HCT116 (cell line): ENCODE data around the gene GPR37L1.

Experiments
- CEBPB ChIP-seq: IDR thresholded peaks from 2 replicates; pipeline ENCODE4 v1.6.1; 2012; ENCODE audit warnings: low read depth
- EGR1 ChIP-seq: IDR thresholded peaks from 2 replicates; pipeline ENCODE4 v1.6.1; 2012; ENCODE audit warnings: low read depth
- EZH2 ChIP-seq: fragments of 200-600 bp; sonication (generic); IDR thresholded peaks from 2 replicates; pipeline ENCODE4 v1.6.1; 2017; ENCODE audit warnings: antibody characterized with exemption, mixed run types
- POLR2A ChIP-seq: IDR thresholded peaks from 2 replicates; pipeline ENCODE4 v1.7.0; 2011; ENCODE audit warnings: borderline replicate concordance; ENCODE audit not compliant: insufficient read depth, insufficient read length; ENCODE audit errors: extremely low read depth
- POLR2AphosphoS5 ChIP-seq: IDR thresholded peaks from 2 replicates; pipeline ENCODE4 v1.6.1; 2011; ENCODE audit warnings: mild to moderate bottlenecking, low read depth, low read length, moderate library complexity
- SP1 ChIP-seq: IDR thresholded peaks from 2 replicates; pipeline ENCODE4 v1.6.1; 2012; ENCODE audit warnings: low read depth
- YY1 ChIP-seq: IDR thresholded peaks from 2 replicates; pipeline ENCODE4 v1.6.1; 2011; ENCODE audit warnings: low read length, low read depth, moderate library complexity, mild to moderate bottlenecking; ENCODE audit not compliant: insufficient replicate concordance; ENCODE audit errors: extremely low read depth
- ZNF274 ChIP-seq: fragments of 200-500 bp; sonication (Bioruptor generic); IDR thresholded peaks from 2 replicates; pipeline ENCODE4 v1.6.1; 2014; ENCODE audit warnings: mild to moderate bottlenecking, low read depth, low read length, inconsistent platforms
- TF ChIP-seq, protein P1 (sequence below), 3 experiments: fragments of 200-600 bp in 1 of 3; sonication (generic) in 1 of 3; IDR thresholded peaks in 2 of 3; conservative IDR thresholded peaks in 1 of 3; 2 replicates each; pipeline ENCODE4 v1.5.1; 2012 to 2017; ENCODE audit warnings: low read depth in 2 of 3, low read length in 2 of 3, antibody characterized with exemption in 1 of 3, borderline replicate concordance in 1 of 3, control low read depth in 1 of 3, mild to moderate bottlenecking in 1 of 3, mixed read lengths in 1 of 3, mixed run types in 1 of 3, moderate library complexity in 1 of 3; ENCODE audit not compliant: insufficient read depth in 1 of 3
- TF ChIP-seq, protein P2 (sequence below): IDR thresholded peaks from 2 replicates; pipeline ENCODE4 v1.6.1; 2012
- TF ChIP-seq, protein P3 (sequence below): IDR thresholded peaks from 2 replicates; pipeline ENCODE4 v1.6.1; 2012; ENCODE audit warnings: low read depth

DNA sequence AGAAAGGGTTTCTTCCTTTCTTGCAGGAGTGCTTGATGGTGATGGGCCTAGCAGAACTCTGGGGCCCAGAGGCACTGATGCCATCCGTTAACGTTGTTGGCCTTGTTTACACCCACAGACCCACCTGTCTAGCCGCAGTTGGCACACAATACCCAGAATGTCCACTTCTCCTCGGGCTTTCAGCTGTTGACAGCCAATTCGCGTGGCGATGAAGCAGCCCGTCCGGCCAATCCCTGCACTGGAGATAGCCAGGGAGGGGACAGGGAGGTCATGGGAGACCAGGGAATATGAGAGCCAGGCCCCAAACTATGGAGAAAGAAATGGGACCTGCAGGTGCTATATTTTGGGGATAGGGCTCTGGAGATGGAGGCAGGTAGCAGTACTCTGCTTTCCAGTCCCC is 27.5 kb downstream of the GPR37L1 start:
- TF ChIP-seq CEBPB (no peak), EGR1 (no peak), YY1 (no peak), SP1 (no peak), POLR2A (no peak), EZH2 (no peak), POLR2AphosphoS5 (no peak), ZNF274 (no peak)
- TF ChIP-seq, protein P1, sequence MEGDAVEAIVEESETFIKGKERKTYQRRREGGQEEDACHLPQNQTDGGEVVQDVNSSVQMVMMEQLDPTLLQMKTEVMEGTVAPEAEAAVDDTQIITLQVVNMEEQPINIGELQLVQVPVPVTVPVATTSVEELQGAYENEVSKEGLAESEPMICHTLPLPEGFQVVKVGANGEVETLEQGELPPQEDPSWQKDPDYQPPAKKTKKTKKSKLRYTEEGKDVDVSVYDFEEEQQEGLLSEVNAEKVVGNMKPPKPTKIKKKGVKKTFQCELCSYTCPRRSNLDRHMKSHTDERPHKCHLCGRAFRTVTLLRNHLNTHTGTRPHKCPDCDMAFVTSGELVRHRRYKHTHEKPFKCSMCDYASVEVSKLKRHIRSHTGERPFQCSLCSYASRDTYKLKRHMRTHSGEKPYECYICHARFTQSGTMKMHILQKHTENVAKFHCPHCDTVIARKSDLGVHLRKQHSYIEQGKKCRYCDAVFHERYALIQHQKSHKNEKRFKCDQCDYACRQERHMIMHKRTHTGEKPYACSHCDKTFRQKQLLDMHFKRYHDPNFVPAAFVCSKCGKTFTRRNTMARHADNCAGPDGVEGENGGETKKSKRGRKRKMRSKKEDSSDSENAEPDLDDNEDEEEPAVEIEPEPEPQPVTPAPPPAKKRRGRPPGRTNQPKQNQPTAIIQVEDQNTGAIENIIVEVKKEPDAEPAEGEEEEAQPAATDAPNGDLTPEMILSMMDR (IDR thresholded peaks at IDR 0.05 in 2 of 3, conservative IDR thresholded peaks at IDR 0.05 in 1 of 3; ENCODE audit: borderline replicate concordance in 1 of 3, insufficient read depth in 1 of 3, low read depth in 2 of 3, low read length in 2 of 3), result no peak
- TF ChIP-seq, protein P2, sequence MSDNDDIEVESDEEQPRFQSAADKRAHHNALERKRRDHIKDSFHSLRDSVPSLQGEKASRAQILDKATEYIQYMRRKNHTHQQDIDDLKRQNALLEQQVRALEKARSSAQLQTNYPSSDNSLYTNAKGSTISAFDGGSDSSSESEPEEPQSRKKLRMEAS, result no peak
- TF ChIP-seq, protein P3, sequence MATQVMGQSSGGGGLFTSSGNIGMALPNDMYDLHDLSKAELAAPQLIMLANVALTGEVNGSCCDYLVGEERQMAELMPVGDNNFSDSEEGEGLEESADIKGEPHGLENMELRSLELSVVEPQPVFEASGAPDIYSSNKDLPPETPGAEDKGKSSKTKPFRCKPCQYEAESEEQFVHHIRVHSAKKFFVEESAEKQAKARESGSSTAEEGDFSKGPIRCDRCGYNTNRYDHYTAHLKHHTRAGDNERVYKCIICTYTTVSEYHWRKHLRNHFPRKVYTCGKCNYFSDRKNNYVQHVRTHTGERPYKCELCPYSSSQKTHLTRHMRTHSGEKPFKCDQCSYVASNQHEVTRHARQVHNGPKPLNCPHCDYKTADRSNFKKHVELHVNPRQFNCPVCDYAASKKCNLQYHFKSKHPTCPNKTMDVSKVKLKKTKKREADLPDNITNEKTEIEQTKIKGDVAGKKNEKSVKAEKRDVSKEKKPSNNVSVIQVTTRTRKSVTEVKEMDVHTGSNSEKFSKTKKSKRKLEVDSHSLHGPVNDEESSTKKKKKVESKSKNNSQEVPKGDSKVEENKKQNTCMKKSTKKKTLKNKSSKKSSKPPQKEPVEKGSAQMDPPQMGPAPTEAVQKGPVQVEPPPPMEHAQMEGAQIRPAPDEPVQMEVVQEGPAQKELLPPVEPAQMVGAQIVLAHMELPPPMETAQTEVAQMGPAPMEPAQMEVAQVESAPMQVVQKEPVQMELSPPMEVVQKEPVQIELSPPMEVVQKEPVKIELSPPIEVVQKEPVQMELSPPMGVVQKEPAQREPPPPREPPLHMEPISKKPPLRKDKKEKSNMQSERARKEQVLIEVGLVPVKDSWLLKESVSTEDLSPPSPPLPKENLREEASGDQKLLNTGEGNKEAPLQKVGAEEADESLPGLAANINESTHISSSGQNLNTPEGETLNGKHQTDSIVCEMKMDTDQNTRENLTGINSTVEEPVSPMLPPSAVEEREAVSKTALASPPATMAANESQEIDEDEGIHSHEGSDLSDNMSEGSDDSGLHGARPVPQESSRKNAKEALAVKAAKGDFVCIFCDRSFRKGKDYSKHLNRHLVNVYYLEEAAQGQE, result no peak
